Right lobe of liver (tissue), 6 donors: ENCODE measurements around the gene EXOC3. TPM values are rescaled to one million over a fixed set of nuclear protein-coding genes. Genes with fewer than 3 reads are reported as not detected.
A peak's percentile ranks its signal among the peaks of the same experiment; 100 is the strongest.

Source experiments
- ATAC-seq, 4 donors: fragments of 200-7000 bp; cut with Tn5 transposase; one replicate each; pipeline ENCODE4 v1.9.1; 2020; ENCODE audit warnings: mild to moderate bottlenecking in 4 of 4, moderate library complexity in 4 of 4
- DNase-seq, 3 donors: peaks; one replicate each; pipeline ENCODE4 v3.0.0-alpha.2; 2020
- H3K27ac ChIP-seq, 3 donors: fragments of 200-600 bp; one replicate each; pipeline ENCODE4 v1.8.0; 2022
- H3K27me3 ChIP-seq, 2 donors: fragments of 200-600 bp; one replicate each; pipeline ENCODE4 v1.8.0; 2022
- H3K36me3 ChIP-seq, 4 donors: fragments of 200-600 bp; sonication (generic) in 1 of 4; one replicate each; pipeline versions ENCODE4 v1.5.1 to v1.8.0; 2017 to 2022; ENCODE audit warnings: control low read depth in 1 of 4
- H3K4me1 ChIP-seq, 4 donors: fragments of 200-600 bp; sonication (generic) in 1 of 4; one replicate each; pipeline versions ENCODE4 v1.5.1 to v1.8.0; 2017 to 2022; ENCODE audit warnings: control low read depth in 1 of 4
- H3K4me3 ChIP-seq, 3 donors: fragments of 200-600 bp; one replicate each; pipeline ENCODE4 v1.8.0; 2022
- H3K9me3 ChIP-seq, 4 donors: fragments of 200-600 bp; sonication (generic) in 1 of 4; one replicate each; pipeline versions ENCODE4 v1.5.1 to v1.8.0; 2017 to 2022; ENCODE audit warnings: control low read depth in 1 of 4
- POLR2A ChIP-seq: fragments of 450-650 bp; IDR thresholded peaks from one replicate; pipeline ENCODE4 v1.6.1; 2017; ENCODE audit warnings: antibody characterized with exemption, mild to moderate bottlenecking
- WGBS: methylation state at CpG from one replicate; pipeline ENCODE4 v1.1.6; 2018; ENCODE audit warnings: low coverage, low lambda C conversion rate; ENCODE audit not compliant: insufficient coverage; ENCODE audit errors: missing lambda C conversion rate; 5-methylcytosine and 5-hydroxymethylcytosine counted together
- intact Hi-C, 2 donors: fragments of 100-400 bp; cut with DNase I; formaldehyde crosslinking; loops; one replicate each; pipeline versions ENCODE4 v1.11.2 to v1.14.1; 2022
- total RNA-seq, 6 experiments: library from RNA; depleted of rRNA in 2 of 6; stranded (reverse); fragments of >200 nt in 2 of 6; fragmentation: NEBNext Ultra II Directional in 3 of 6; extraction: Animal tissue kit (Norgen Biotek cat#: 25700) in 3 of 6; gene quantifications; one replicate each; pipeline versions ENCODE4 v1.1.0 to v1.2.4, GENCODE V29; 2016 to 2023
- TF ChIP-seq, protein P1 (sequence below), 4 donors: fragments of 200-600 bp in 3 of 4; fragments of 450-650 bp in 1 of 4; IDR thresholded peaks; one replicate each; pipeline versions ENCODE4 v1.5.1 to v1.8.0; 2016 to 2022; ENCODE audit warnings: antibody characterized with exemption in 4 of 4, mild to moderate bottlenecking in 2 of 4
- donor health status: DM: no; HTN: yes; CAD: no.
- donor health status: DM: no; HTN: no; CAD: no.
- donor health status: DM: no; HTN: no; CAD: no.
- donor health status: DM: no; HTN: yes; CAD: no.
- donor health status: DM: no; HTN: yes; CAD: no.

The EXOC3 gene
- total RNA-seq, 6 experiments from 2014 or later = 14.6 to 24.3 (median 20.0) TPM

- no peak for ATAC-seq
- no peak for DNase-seq
- no peak overlapping the region for H3K4me3 ChIP-seq
- H3K27me3 ChIP-seq = no peaks in the 10 kb centered on the region
- whole genome bisulfite sequencing = 81% methylated on average over 24 of the region's 32 CpGs
- H3K27ac ChIP-seq = no peak overlapping the region
- intact Hi-C loops = no loop called here
- no peaks in the 10 kb centered on the region for H3K9me3 ChIP-seq
- no peaks in the 10 kb centered on the region for H3K4me1 ChIP-seq
- TF ChIP-seq, protein P1, sequence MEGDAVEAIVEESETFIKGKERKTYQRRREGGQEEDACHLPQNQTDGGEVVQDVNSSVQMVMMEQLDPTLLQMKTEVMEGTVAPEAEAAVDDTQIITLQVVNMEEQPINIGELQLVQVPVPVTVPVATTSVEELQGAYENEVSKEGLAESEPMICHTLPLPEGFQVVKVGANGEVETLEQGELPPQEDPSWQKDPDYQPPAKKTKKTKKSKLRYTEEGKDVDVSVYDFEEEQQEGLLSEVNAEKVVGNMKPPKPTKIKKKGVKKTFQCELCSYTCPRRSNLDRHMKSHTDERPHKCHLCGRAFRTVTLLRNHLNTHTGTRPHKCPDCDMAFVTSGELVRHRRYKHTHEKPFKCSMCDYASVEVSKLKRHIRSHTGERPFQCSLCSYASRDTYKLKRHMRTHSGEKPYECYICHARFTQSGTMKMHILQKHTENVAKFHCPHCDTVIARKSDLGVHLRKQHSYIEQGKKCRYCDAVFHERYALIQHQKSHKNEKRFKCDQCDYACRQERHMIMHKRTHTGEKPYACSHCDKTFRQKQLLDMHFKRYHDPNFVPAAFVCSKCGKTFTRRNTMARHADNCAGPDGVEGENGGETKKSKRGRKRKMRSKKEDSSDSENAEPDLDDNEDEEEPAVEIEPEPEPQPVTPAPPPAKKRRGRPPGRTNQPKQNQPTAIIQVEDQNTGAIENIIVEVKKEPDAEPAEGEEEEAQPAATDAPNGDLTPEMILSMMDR (IDR thresholded peaks at IDR 0.05) = no peak
- no peak for TF ChIP-seq POLR2A
- no peaks in the 10 kb centered on the region for H3K36me3 ChIP-seq
These were observed 20.4 kb upstream of the EXOC3 start for GRCh38 chr5:422323-423232.

- no peak for TF ChIP-seq POLR2A
- TF ChIP-seq, protein P1 (IDR thresholded peaks at IDR 0.05) = no peak
- Histone ChIP-seq H3K9me3 (no peaks in the 10 kb centered on the region), H3K36me3 (no peaks in the 10 kb centered on the region), H3K4me3 (no peak overlapping the region), H3K27me3 (no peaks in the 10 kb centered on the region), H3K4me1 (no peaks in the 10 kb centered on the region), H3K27ac (no peak overlapping the region)
- ATAC-seq (no peak), DNase-seq (no peak)
- WGBS = 100% methylated on average over 1 of the region's 9 CpGs
- intact Hi-C loops = no loop called here
These were observed 19.8 kb upstream of the EXOC3 start for GRCh38 chr5:423233-423565.

GRCh38 chr5:423626-424261 lies 19.2 kb upstream of the EXOC3 start:
- WGBS = 77% methylated on average over 11 of the region's 24 CpGs
- DNase-seq (no peak), ATAC-seq (no peak)
- no peaks in the 10 kb centered on the region for H3K4me1 ChIP-seq
- no peak overlapping the region for H3K4me3 ChIP-seq
- H3K27me3 ChIP-seq = no peaks in the 10 kb centered on the region
- intact Hi-C loops = no loop called here
- TF ChIP-seq, protein P1 (IDR thresholded peaks at IDR 0.05) = no peak
- no peak for TF ChIP-seq POLR2A
- no peak overlapping the region for H3K27ac ChIP-seq
- no peaks in the 10 kb centered on the region for H3K36me3 ChIP-seq
- no peaks in the 10 kb centered on the region for H3K9me3 ChIP-seq

DNA sequence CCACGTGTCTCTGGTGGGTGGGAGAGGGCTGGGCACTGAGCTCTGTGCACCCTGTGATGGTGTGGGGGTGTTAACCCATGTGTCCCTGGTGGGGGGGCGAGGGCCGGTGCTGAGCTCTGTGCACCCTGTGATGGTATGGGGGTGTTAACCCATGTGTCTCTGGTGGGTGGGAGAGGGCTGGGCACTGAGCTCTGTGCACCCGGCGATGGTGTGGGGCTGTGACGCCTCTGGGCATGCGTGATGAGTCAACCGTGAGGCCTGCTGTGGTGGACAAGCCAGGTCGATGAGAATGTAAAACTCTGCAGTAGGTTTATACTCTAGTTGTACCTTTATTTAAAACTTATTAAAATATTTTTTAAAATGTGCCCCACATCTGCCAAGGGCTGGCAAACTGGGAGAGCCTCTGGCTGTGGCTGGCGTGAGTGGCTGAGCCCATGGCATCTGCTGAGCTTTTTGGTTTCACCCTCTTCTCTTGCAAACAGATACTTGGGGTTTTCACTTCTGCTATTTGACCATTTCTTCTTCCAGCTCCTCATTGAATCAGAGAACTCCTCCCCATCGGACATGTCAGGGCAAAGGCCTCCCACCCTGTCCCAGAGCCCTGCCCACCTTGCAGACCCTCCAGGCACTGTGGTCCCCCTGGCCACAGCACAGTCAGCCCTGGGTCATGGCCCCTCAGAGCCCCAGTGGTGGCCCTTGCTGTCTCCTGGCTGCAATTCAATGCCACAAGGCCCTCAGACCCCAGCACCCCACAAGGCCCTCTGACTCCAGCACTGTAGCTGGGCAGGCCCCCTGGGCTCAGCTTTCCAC lies 18.5 kb upstream of the EXOC3 start:
- DNase-seq (no peak), ATAC-seq (peak in 2 of 4 donors; percentile 18 to 32)
- Histone ChIP-seq H3K27ac (no peak overlapping the region), H3K36me3 (no peaks in the 10 kb centered on the region), H3K27me3 (no peaks in the 10 kb centered on the region), H3K4me3 (no peak overlapping the region), H3K9me3 (no peaks in the 10 kb centered on the region), H3K4me1 (no peaks in the 10 kb centered on the region)
- 73% methylated on average over 9 of the region's 11 CpGs for WGBS
- intact Hi-C loops = no loop called here
- no peak for TF ChIP-seq POLR2A
- TF ChIP-seq, protein P1 (IDR thresholded peaks at IDR 0.05) = no peak
